IPS DF 19.7 (cell line): Measurements from ENCODE around the gene EML6.

Experiments
- DNase-seq: peaks from one replicate; pipeline ENCODE4 v3.0.0-alpha.2; 2013; ENCODE audit warnings: low read depth, low spot score

Gene EML6

GRCh38 chr2:54909001-54909400 lies 185.5 kb downstream of the EML6 start:
- DNase-seq = no peak

DNA sequence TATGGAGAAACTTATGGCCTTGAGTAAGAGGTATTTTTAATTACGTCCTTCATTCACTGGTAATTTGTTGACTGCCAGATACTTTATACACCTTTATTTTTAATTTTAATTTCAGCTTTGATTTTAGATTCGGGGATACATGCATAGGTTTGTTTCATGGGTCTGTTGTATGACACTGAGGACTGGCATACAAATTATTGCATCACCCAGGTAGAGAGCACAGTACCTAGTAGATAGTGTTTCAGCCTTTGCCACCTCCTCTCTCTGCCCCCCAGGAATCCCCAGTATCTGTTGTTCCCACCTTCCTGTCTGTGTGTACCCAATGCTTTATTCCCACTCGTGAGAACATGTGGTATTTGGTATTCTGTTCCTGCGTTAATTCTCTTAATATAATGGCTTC lies 188.8 kb downstream of the EML6 start:
- no peak for DNase-seq

GRCh38 chr2:54912893-54913292 lies 189.4 kb downstream of the EML6 start:
- no peak for DNase-seq

DNA sequence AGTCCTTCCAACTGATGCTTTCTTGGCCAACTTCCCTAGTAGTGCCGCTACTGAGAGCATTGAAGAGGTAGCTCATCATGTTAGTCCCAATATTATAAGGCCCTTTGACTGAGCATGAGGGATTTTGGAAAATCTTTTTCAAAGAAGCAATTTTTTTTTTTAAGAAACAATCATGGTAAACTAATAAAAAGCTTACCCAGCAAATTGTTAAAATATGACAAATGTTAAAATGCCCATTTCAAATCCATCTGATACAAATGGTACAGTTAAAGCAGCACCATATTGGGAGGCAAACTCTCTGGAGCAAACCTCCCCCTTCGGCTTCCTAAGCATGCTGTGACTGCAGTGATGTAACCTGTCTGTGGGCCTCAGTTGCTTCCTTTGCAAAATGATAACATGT lies 191.2 kb downstream of the EML6 start:
- no peak for DNase-seq

DNA sequence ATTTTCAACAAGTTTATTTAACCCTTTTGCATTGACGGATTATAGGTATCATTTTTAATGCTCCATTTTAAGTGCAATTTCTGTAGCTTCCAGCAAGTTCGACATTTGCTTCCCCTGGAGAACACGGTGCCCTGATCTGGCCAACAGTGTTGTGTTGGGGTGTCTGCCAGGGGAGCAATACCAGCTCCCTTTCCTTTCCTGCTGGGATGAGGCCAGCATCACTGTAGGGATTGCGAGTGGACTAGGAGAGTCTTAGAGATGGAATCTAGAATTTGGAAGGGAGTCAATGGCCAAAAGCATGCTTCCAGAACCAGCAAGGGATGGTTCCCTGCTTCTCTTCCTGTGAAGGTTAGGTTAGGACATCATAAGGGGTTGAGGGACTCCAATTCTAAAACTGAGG lies 191.6 kb downstream of the EML6 start:
- DNase-seq = no peak

DNA sequence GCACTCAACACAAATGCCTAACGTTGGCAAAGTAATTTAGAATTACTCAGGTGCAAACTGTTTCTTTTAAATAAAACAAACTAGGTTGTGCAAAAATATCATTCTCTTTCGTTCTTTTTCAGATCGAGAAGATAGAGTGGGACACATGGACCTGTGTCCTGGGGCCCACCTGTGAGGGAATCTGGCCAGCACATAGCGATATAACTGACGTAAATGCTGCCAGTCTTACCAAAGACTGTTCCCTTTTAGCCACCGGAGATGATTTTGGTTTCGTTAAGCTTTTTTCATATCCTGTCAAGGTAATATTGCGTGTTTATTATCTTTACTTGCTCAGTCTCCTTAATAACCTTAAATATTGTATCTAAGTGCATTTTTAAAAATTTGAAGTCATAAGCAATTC lies 193.2 kb downstream of the EML6 start:
- DNase-seq = no peak

DNA sequence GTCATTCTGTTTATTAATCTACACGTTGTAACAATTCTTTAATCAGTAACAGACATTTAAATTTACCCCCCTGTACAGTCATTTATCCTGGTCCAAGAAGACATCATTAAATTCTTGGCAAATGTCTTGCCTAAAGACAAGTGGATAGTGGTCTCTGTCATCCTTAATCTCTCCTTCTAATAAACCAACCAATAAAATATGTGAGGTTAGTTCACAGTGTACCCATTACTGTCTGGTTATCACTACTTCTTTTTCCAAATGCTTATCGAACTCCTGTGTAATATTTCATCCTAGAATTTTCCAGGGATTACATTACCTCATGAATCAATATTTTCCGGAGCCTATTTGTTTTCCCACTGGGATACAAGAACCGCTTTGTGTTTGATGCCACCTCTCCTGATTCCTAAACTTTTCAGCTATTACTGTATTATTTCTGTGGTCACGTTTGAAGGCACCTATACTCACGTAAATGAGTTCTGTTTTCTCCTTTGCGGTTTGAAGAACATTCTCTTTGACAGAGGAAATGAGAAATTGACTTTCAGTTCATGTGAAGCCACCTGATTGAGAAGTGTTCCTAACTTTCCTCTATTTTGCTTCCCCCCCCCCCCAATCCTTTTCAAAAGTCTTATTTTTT lies 195.3 kb downstream of the EML6 start:
- DNase-seq = no peak

DNA sequence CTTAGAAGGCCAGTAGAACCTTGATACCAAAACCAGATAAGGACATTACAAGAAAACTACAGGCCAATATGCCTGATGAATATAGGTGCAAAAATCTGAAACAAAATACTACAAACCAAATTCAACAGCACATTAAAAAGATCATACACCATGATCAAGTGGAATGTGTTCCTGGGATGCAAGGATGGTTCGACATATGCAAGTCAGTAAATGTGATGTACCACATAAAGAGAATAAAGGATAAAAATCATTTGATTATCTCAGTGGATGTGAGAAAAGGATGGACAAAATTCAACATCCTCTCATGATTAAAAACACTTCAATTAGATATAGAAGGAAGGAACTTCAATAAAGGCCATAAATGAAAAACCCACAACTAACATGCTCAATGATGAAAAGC lies 197.2 kb downstream of the EML6 start:
- DNase-seq = no peak

DNA sequence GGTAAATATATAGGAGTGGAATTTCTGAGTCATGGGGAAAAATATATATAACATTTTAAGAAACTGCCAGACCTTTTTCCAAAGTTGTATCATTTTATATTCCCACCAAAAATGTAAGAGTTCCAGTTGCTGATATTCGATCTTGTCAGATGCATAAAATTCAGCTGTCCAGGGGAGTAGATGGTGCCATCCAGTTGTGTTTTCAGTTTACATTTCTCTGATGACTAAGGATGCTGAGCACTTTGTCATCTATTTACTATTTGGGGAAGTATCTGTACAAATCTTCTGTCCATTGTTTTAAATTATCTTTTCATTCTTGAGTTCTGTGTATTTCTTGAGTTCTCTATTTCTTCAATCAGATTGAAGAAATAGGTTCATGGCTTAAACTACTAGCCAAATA lies 200.7 kb downstream of the EML6 start:
- no peak for DNase-seq

DNA sequence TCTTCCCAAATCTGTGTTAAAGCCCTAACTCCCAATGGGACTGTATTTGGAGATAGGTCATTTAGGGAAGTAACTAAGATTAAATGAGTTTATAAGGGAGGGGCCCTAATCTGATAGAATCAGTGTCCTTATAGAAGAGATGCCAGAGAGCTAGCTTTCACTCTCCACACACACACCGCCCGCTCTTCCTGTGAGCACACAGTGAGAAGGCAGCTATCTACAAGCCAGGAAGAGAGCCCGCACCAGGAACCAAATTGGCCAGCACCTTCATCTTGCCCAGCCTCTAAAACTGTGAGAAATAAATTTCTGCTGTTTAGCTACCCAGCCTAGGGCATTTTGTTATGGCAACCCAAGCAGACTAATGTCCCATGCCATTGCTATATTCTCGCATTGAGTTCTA lies 201.6 kb downstream of the EML6 start:
- no peak for DNase-seq

DNA sequence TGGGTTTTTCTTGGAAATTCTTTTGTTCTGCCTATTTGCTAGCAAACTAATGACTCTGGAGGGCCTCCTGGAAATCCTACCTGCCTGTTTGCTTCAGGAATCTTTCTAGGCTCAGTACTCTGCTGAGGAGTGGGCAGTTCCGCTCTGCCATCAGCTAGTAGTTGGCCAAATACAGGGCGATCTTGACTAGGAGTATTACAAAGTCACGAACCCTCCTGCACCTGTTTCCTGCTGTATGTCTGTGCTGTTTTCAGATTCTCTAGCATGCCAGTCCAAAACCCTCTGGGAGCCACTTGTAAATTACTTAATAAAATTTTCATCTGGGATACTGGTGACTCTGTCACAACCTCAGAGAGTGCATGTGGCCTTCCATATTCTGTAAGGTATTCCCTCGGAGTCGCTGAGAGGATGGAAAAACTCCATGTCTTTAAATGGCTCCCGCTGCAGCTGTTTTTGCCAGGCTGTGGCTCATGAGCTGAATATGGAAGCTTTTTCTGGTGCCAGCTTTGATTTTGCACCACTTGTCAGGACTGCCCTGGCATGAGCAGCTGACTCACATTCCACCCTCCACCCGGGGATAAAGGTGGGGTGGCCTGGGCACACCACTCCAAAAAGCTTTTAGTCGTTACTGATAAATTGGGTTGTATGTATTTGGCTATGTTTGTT lies 203.8 kb downstream of the EML6 start:
- DNase-seq = no peak

- DNase-seq = no peak
These were observed 204.5 kb downstream of the EML6 start for GRCh38 chr2:54927751-54928615.

DNA sequence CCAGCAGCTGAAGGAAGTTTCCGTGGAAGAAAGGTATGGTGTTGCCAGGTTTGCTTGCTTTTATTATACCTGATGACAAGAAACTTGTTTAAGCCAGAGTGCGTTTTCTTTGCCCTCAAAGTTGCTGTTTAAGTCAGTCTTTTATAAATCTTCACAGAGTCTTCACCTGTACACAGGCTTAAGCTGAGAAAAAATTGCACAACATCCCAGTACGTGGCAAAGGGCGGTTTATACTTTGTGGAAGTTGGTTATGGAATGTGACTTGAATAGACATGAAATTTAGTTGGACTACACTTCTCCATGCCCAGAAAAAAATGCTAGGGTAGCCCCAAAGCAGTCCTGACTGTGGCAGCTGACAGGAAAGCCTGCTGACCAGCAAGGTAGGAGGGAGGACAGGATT lies 205.3 kb downstream of the EML6 start:
- DNase-seq = no peak

GRCh38 chr2:54931473-54931872 lies 208.0 kb downstream of the EML6 start:
- no peak for DNase-seq

- DNase-seq = no peak
These were observed 211.9 kb downstream of the EML6 start for GRCh38 chr2:54935389-54935788.

- no peak for DNase-seq
These were observed 213.3 kb downstream of the EML6 start for GRCh38 chr2:54936766-54937165.

DNA sequence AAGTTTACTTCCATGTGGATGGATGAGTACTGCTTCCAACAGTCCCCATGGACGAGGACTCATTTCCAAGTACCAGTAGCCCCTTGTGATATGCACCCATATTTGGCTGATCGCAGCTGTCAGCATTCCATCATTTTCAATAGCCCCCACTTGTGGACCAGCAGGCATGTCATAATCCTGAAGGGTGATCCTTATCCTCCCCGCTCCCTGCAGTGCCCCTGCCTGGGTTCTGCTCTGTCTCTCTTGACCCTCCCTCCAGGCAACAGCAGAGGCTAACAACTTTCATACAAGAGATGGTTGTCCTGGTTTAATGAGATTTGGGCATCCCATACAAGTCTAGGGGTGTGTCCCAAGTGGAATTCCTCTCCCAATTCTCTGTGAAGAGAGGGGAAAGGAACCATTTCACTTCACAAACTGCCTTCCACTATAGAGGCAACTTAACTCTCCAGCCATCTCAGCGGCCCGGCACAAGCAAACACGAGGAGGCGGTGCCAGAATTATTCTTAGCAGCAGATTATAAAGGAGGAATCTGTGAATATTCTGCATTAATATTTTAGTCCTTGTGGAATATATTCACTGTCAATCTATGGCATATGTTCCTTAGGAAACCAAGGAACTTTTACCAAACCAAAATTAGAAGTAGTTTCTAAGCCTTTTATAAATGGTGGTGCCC lies 216.1 kb downstream of the EML6 start:
- DNase-seq = no peak

GRCh38 chr2:54940723-54941122 lies 217.3 kb downstream of the EML6 start:
- no peak for DNase-seq

- no peak for DNase-seq
These were observed 218.0 kb downstream of the EML6 start for GRCh38 chr2:54941248-54941984.

DNA sequence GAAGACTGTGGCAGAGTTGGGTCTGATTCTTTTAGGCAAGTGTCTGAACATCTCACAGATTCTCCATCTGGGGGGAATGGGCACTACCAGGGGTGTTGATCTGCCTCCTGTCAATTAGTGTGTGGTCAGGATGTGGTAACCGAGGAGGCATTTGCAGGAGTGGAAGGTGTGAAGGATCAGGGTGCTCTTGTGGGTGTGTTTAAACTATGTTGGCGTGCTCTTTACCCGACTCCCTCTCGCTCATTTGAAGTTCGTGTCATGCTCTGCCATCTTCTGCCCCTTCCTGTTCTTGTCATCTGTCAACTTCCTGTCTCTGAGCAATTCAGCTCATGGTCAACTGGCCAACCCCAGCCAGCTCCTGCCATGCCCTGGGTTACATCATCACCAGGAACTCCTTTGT lies 218.9 kb downstream of the EML6 start:
- no peak for DNase-seq

DNA sequence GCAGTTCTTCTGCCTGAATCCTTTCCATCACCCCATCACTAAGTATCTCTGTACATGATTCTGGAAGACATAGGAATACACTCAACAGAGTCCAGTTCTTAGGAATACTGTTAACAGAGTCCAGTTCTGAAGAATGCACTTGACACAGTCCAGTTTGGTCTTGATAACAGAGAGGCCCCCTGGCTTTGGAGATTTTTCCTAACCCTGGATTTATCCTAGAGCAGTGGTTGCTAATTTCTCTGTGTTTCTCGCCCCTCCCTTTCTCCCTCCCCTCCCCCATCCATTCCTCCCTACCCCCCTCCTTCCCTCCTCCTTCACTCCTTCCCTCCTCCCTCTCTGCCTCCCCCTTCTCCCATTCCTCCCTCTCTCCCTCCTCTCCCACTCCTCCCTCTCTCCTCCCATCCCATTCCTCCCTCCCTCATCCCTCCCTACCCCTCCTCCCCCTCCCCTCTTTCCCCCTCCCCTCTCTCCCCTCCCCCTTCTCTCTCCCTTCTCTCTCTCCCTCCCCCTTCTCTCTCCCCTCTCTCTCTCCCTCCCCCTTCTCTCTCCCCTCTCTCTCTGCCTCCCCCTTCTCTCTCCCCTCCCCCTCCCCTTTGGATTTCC lies 221.4 kb downstream of the EML6 start:
- DNase-seq = no peak
